ENCODE results near the gene C1orf116. TPM values are rescaled to one million over a fixed set of nuclear protein-coding genes. Genes with fewer than 3 reads are reported as not detected.

The C1orf116 gene
- polyA plus RNA-seq, 1 donor (not counting 4 experiments of a cell fraction or from before 2014, with no cell fraction given): 69.2 TPM

- no peak for TF ChIP-seq EZH2 (IDR thresholded peaks at IDR 0.05; ENCODE audit: low read length)
- TF ChIP-seq, protein P1, sequence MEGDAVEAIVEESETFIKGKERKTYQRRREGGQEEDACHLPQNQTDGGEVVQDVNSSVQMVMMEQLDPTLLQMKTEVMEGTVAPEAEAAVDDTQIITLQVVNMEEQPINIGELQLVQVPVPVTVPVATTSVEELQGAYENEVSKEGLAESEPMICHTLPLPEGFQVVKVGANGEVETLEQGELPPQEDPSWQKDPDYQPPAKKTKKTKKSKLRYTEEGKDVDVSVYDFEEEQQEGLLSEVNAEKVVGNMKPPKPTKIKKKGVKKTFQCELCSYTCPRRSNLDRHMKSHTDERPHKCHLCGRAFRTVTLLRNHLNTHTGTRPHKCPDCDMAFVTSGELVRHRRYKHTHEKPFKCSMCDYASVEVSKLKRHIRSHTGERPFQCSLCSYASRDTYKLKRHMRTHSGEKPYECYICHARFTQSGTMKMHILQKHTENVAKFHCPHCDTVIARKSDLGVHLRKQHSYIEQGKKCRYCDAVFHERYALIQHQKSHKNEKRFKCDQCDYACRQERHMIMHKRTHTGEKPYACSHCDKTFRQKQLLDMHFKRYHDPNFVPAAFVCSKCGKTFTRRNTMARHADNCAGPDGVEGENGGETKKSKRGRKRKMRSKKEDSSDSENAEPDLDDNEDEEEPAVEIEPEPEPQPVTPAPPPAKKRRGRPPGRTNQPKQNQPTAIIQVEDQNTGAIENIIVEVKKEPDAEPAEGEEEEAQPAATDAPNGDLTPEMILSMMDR (optimal IDR thresholded peaks at IDR 0.05 in 1 of 3, IDR thresholded peaks at IDR 0.05 in 1 of 3, conservative IDR thresholded peaks at IDR 0.05 in 1 of 3; ENCODE audit: extremely low read depth in 1 of 3, insufficient read depth in 2 of 3, low read length in 3 of 3): no peak
- no peak overlapping the region for H3K27ac ChIP-seq (ENCODE audit: control insufficient read depth, insufficient read depth, low read length)
- H3K79me2 ChIP-seq (ENCODE audit: control insufficient read depth, insufficient read depth, low read length): no peaks in the 10 kb centered on the region
- peaks cover 10 to 11% of the 10 kb centered on the region in 2 experiments for H3K36me3 ChIP-seq (ENCODE audit: control insufficient read depth in 2 of 2, extremely low read depth in 1 of 2, insufficient read depth in 2 of 2, low read length in 2 of 2)
- no peaks in the 10 kb centered on the region for H3K9me1 ChIP-seq (ENCODE audit: control insufficient read depth, extremely low read depth, insufficient read depth, low read length)
- peaks cover 33% of the 10 kb centered on the region for H3K4me1 ChIP-seq (ENCODE audit: control insufficient read depth, extremely low read depth, insufficient read depth, low read length)
- no peak overlapping the region for H3K9ac ChIP-seq (ENCODE audit: control insufficient read depth, extremely low read depth, insufficient read depth, low read length)
- H2AFZ ChIP-seq (ENCODE audit: control insufficient read depth, low read length): no peak overlapping the region
- FAIRE-seq (no peak), DNase-seq (ENCODE audit: low read depth, low spot score) (no peak)
- no peaks in the 10 kb centered on the region for H3K27me3 ChIP-seq (ENCODE audit: control insufficient read depth, extremely low read depth, insufficient read depth, low read length)
- H3K9me3 ChIP-seq (ENCODE audit: control insufficient read depth, low read depth, low read length): no peaks in the 10 kb centered on the region
- H4K20me1 ChIP-seq (ENCODE audit: control insufficient read depth, extremely low read depth, insufficient read depth, low read length): no peaks in the 10 kb centered on the region
- H3K4me3 ChIP-seq (ENCODE audit: control insufficient read depth in 2 of 3, extremely low read depth in 1 of 3, insufficient read depth in 2 of 3, low read depth in 1 of 3, low read length in 3 of 3): no peak overlapping the region
- dilution Hi-C loops (cut with MboI; ENCODE audit: extremely low pct_ligation_motif_present, low sequenced_read_pairs): no loop called here
- no peak overlapping the region for H3K4me2 ChIP-seq (ENCODE audit: control insufficient read depth, extremely low read depth, insufficient read depth, low read depth, low read length)
Observed at GRCh38 chr1:207077012-207077411, 44.5 kb upstream of the C1orf116 start.

DNA sequence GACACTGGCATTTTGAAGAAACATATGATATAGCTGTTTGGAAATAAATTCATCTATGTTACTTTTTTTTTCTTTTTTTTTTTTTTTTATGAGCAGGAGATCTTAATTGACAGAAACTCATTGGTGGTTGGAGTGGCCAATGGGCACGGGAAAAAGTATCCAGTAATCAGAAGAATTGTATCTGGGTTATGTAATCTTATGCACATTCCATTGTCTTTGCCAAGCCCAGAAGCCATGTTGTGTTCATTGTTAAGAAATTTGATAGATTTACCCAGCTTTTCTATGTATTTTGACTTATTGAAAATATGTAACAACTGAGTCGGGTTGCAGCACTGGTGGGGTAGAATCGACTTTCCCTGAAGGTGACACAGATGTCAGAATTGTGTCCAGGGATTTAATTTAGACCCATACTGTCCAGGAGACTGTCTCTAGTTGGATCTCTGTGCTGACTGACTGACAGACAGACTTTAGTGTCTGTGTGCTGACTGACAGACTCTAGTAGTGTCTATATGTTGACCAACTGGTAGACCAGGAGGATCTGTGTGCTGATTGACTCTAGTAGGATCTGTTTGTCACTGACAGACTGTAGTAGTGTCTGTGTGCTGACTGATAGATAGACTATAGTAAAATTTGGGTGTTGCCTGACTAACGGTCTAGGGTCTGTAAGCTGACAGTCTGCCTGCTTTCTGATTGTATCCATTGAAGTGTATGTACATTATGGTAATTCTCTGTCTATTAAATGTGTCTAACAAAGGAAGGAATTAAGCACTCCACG lies 43.8 kb upstream of the C1orf116 start:
- no peak for DNase-seq (ENCODE audit: low read depth, low spot score)

More for the DNA sequence above, 43.8 kb upstream of the C1orf116 start:
- H4K20me1 ChIP-seq (ENCODE audit: control insufficient read depth, extremely low read depth, insufficient read depth, low read length): no peaks in the 10 kb centered on the region
- peaks cover 11 to 13% of the 10 kb centered on the region in 2 experiments for H3K36me3 ChIP-seq (ENCODE audit: control insufficient read depth in 2 of 2, extremely low read depth in 1 of 2, insufficient read depth in 2 of 2, low read length in 2 of 2)
- no peak overlapping the region for H3K27ac ChIP-seq (ENCODE audit: control insufficient read depth, insufficient read depth, low read length)
- H2AFZ ChIP-seq (ENCODE audit: control insufficient read depth, low read length): no peak overlapping the region
- no peak overlapping the region for H3K9ac ChIP-seq (ENCODE audit: control insufficient read depth, extremely low read depth, insufficient read depth, low read length)
- H3K79me2 ChIP-seq (ENCODE audit: control insufficient read depth, insufficient read depth, low read length): no peaks in the 10 kb centered on the region
- peaks cover 33% of the 10 kb centered on the region for H3K4me1 ChIP-seq (ENCODE audit: control insufficient read depth, extremely low read depth, insufficient read depth, low read length)
- no peak for FAIRE-seq
- no peak for TF ChIP-seq EZH2 (IDR thresholded peaks at IDR 0.05; ENCODE audit: low read length)
- TF ChIP-seq, protein P1 (optimal IDR thresholded peaks at IDR 0.05 in 1 of 3, IDR thresholded peaks at IDR 0.05 in 1 of 3, conservative IDR thresholded peaks at IDR 0.05 in 1 of 3; ENCODE audit: extremely low read depth in 1 of 3, insufficient read depth in 2 of 3, low read length in 3 of 3): no peak
- H3K27me3 ChIP-seq (ENCODE audit: control insufficient read depth, extremely low read depth, insufficient read depth, low read length): no peaks in the 10 kb centered on the region
- no peaks in the 10 kb centered on the region for H3K9me1 ChIP-seq (ENCODE audit: control insufficient read depth, extremely low read depth, insufficient read depth, low read length)
- no peak overlapping the region for H3K4me3 ChIP-seq (ENCODE audit: control insufficient read depth in 2 of 3, extremely low read depth in 1 of 3, insufficient read depth in 2 of 3, low read depth in 1 of 3, low read length in 3 of 3)
- dilution Hi-C loops (cut with MboI; ENCODE audit: extremely low pct_ligation_motif_present, low sequenced_read_pairs): no loop called here
- H3K9me3 ChIP-seq (ENCODE audit: control insufficient read depth, low read depth, low read length): no peaks in the 10 kb centered on the region
- H3K4me2 ChIP-seq (ENCODE audit: control insufficient read depth, extremely low read depth, insufficient read depth, low read depth, low read length): no peak overlapping the region
